Measurements from ENCODE around the gene TBC1D5. TPM values are rescaled to one million over a fixed set of nuclear protein-coding genes. Genes with fewer than 3 reads are reported as not detected.

Gene TBC1D5
- total and polyA plus RNA-seq, 2 donors (not counting 1 experiment from before 2014, with no cell fraction given), result 22.6 to 111 TPM

DNA sequence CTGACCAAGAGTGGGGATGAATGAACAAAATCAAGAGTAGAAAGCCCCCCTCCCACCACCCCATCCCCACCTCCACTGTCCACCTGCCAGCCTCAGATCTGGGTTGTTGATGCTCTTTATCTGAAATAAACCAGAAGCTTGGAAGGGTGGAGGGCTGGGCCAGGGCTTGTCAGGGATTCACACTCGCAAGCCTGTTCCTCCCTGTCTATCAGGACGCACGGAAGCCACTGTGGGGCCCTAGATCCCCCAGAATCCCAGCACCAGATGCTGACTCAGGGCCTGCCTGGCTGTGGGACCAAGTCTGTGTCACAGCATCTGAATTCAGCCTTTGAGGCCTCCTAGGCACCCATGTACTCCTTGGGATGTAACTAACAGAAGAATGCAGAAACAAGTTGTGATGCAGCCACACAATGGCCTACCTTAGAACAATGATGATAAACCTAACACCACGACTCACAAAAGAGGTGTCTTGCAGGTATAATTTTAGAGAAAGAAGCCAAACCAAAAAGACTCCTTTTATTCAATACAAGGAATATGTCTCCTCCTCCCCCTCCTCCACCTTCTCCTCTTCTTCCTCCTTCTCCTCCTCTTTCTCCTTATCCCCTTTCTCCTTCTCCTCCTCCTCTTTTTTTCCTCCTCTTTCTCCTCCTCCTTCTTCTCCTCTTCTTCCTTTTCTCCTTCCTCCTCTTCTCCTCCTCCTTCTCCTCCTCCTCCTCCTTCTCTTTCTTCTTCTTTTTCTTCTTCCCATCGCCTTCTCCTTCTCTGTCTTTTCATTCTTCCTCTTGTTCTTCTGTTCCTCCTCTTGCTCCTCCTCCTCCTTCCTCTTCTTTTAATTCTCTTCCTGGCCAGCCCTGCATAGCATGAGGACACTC is 623.0 kb downstream of the TBC1D5 start:
- Histone ChIP-seq H3K27ac (ENCODE audit: low read length in 2 of 2) (no peak overlapping the region), H3K79me2 (ENCODE audit: control insufficient read depth, insufficient read depth, low read length) (no peaks in the 10 kb centered on the region), H3K4me2 (replicated peaks; ENCODE audit: low read depth, low read length, poor library complexity, severe bottlenecking) (no peak overlapping the region), H3K9ac (ENCODE audit: low read length) (no peak overlapping the region), H2AFZ (ENCODE audit: insufficient read depth, low read depth, low read length, poor library complexity, severe bottlenecking) (no peak overlapping the region), H3K4me1 (ENCODE audit: control insufficient read depth in 2 of 2, insufficient read depth in 2 of 2, low read length in 2 of 2) (no peaks in the 10 kb centered on the region), H3K36me3 (replicated peaks in 1 of 2; ENCODE audit: control extremely low read depth in 1 of 2, control insufficient read depth in 1 of 2, extremely low read depth in 1 of 2, insufficient read depth in 2 of 2, low read length in 1 of 2) (no peaks in the 10 kb centered on the region), H3K27me3 (replicated peaks in 1 of 4; ENCODE audit: control extremely low read depth in 1 of 4, control insufficient read depth in 3 of 4, insufficient read depth in 4 of 4, low read length in 3 of 4) (no peaks in the 10 kb centered on the region), H4K20me1 (ENCODE audit: control insufficient read depth, insufficient read depth, low read length, poor library complexity, severe bottlenecking) (no peaks in the 10 kb centered on the region), H3K9me3 (ENCODE audit: control extremely low read depth in 1 of 3, control insufficient read depth in 2 of 3, insufficient read depth in 1 of 3, low read length in 2 of 3) (peaks cover 0 to 7% (median 0%) of the 10 kb centered on the region in 3 donors), H3K4me3 (ENCODE audit: control extremely low read depth in 1 of 5, extremely low read depth in 1 of 5, insufficient read depth in 1 of 5, low read depth in 2 of 5, low read length in 4 of 5) (no peak overlapping the region)
- WGBS (ENCODE audit: insufficient coverage), result 95% methylated on average over 5 of the region's 5 CpGs
- ATAC-seq (ENCODE audit: low read depth) (no peak), DNase-seq (no peak)
- no peaks in the 10 kb centered on the region for H3K27me3 Mint-ChIP-seq
- ChIA-PET POLR2A (interaction anchor here (0.7 kb wide), 1 partner anchor 62 kb away, joined by 5 read pairs; no protein-coding TSS in a partner anchor), CTCF (no interaction called here)
- peaks cover 3% of the 10 kb centered on the region for H3K9me3 Mint-ChIP-seq (ENCODE audit: insufficient read depth)
- H3K27ac Mint-ChIP-seq, result no peak overlapping the region
- H3K4me1 Mint-ChIP-seq, result no peaks in the 10 kb centered on the region
- TF ChIP-seq EZH2 (IDR thresholded peaks at IDR 0.05; ENCODE audit: borderline replicate concordance, insufficient read depth, low read depth, low read length, poor library complexity, severe bottlenecking), result no peak
- TF ChIP-seq, protein P1, sequence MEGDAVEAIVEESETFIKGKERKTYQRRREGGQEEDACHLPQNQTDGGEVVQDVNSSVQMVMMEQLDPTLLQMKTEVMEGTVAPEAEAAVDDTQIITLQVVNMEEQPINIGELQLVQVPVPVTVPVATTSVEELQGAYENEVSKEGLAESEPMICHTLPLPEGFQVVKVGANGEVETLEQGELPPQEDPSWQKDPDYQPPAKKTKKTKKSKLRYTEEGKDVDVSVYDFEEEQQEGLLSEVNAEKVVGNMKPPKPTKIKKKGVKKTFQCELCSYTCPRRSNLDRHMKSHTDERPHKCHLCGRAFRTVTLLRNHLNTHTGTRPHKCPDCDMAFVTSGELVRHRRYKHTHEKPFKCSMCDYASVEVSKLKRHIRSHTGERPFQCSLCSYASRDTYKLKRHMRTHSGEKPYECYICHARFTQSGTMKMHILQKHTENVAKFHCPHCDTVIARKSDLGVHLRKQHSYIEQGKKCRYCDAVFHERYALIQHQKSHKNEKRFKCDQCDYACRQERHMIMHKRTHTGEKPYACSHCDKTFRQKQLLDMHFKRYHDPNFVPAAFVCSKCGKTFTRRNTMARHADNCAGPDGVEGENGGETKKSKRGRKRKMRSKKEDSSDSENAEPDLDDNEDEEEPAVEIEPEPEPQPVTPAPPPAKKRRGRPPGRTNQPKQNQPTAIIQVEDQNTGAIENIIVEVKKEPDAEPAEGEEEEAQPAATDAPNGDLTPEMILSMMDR (IDR thresholded peaks at IDR 0.05), result no peak
- intact Hi-C loops (cut with micrococcal nuclease), result no loop called here
- no peak overlapping the region for H3K4me3 Mint-ChIP-seq

DNA sequence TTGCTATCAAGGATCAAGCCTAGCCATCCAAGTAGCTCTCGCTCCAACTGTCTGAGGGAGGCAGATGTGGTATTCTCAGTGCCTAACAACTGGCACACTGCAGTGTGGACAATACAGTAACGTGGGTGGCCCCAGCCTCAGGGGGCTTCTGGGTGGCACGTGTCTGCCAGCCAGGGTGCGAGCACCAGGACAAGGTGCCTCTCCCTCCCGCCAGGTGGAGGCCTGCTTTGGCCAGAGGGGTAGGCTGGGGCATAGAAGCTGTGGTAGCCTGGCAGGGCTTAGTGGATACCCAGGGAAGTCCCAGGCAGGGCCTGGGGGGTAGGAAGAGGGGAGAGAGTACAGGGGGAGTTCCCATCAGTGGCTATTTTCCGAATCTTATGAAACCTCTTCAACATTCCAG is 623.7 kb downstream of the TBC1D5 start:
- H3K4me1 Mint-ChIP-seq, result no peaks in the 10 kb centered on the region
- Histone ChIP-seq H4K20me1 (ENCODE audit: control insufficient read depth, insufficient read depth, low read length, poor library complexity, severe bottlenecking) (no peaks in the 10 kb centered on the region), H3K27ac (ENCODE audit: low read length in 2 of 2) (no peak overlapping the region), H3K9me3 (ENCODE audit: control extremely low read depth in 1 of 3, control insufficient read depth in 2 of 3, insufficient read depth in 1 of 3, low read length in 2 of 3) (peaks cover 0 to 10% (median 3%) of the 10 kb centered on the region in 3 donors), H3K4me1 (ENCODE audit: control insufficient read depth in 2 of 2, insufficient read depth in 2 of 2, low read length in 2 of 2) (no peaks in the 10 kb centered on the region), H3K36me3 (replicated peaks in 1 of 2; ENCODE audit: control extremely low read depth in 1 of 2, control insufficient read depth in 1 of 2, extremely low read depth in 1 of 2, insufficient read depth in 2 of 2, low read length in 1 of 2) (no peaks in the 10 kb centered on the region), H3K4me2 (replicated peaks; ENCODE audit: low read depth, low read length, poor library complexity, severe bottlenecking) (no peak overlapping the region), H3K79me2 (ENCODE audit: control insufficient read depth, insufficient read depth, low read length) (no peaks in the 10 kb centered on the region), H2AFZ (ENCODE audit: insufficient read depth, low read depth, low read length, poor library complexity, severe bottlenecking) (no peak overlapping the region), H3K9ac (ENCODE audit: low read length) (no peak overlapping the region), H3K27me3 (replicated peaks in 1 of 4; ENCODE audit: control extremely low read depth in 1 of 4, control insufficient read depth in 3 of 4, insufficient read depth in 4 of 4, low read length in 3 of 4) (no peaks in the 10 kb centered on the region), H3K4me3 (ENCODE audit: control extremely low read depth in 1 of 5, extremely low read depth in 1 of 5, insufficient read depth in 1 of 5, low read depth in 2 of 5, low read length in 4 of 5) (no peak overlapping the region)
- 93% methylated on average over 5 of the region's 6 CpGs for whole genome bisulfite sequencing (ENCODE audit: insufficient coverage)
- TF ChIP-seq, protein P1 (IDR thresholded peaks at IDR 0.05), result no peak
- no peak for TF ChIP-seq EZH2 (IDR thresholded peaks at IDR 0.05; ENCODE audit: borderline replicate concordance, insufficient read depth, low read depth, low read length, poor library complexity, severe bottlenecking)
- H3K27ac Mint-ChIP-seq, result no peak overlapping the region
- DNase-seq (no peak), ATAC-seq (ENCODE audit: low read depth) (no peak)
- peaks cover 5% of the 10 kb centered on the region for H3K9me3 Mint-ChIP-seq (ENCODE audit: insufficient read depth)
- intact Hi-C loops (cut with micrococcal nuclease), result no loop called here
- no peaks in the 10 kb centered on the region for H3K27me3 Mint-ChIP-seq
- CTCF ChIA-PET, result no interaction called here
- H3K4me3 Mint-ChIP-seq, result no peak overlapping the region
- POLR2A ChIA-PET, result interaction anchor here (0.7 kb wide), 1 partner anchor 62 kb away, joined by 5 read pairs; no protein-coding TSS in a partner anchor

All from B cell (primary cell).